Measurements from ENCODE around the gene ECT2L.
"Not testable (repeated sequence)": the region's sequence is repeated elsewhere in the genome, so short reads cannot be mapped to it uniquely, and the experiment has no call there.

Gene ECT2L

GRCh38 chr6:138865480-138866109 lies 69.7 kb downstream of the ECT2L start:
- DNase-seq: no peak

DNA sequence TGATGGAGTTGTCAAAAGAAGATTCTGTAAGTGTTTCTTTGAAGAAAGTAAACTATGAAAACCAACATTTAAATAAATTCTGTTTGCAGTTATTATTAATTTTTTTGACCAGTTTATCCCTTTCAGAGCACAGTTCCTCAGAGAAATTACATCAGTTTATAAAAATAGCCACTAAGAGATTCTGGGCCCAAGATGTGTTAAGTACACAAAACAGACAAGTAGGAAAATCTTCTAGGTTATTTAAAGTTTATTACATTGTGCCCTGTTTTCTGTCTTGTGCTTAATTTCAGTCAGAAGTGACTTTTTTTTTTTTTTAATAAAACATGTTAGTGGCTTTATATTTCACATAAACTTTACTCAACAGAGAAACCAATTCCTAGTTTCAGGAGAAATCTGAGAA lies 72.3 kb downstream of the ECT2L start:
- DNase-seq: no peak

GRCh38 chr6:138869398-138869797 lies 73.5 kb downstream of the ECT2L start:
- no peak for DNase-seq

- DNase-seq: no peak
Measured at GRCh38 chr6:138873191-138873590, 77.3 kb downstream of the ECT2L start.

GRCh38 chr6:138882369-138883017 lies 86.6 kb downstream of the ECT2L start:
- no peak for DNase-seq

DNA sequence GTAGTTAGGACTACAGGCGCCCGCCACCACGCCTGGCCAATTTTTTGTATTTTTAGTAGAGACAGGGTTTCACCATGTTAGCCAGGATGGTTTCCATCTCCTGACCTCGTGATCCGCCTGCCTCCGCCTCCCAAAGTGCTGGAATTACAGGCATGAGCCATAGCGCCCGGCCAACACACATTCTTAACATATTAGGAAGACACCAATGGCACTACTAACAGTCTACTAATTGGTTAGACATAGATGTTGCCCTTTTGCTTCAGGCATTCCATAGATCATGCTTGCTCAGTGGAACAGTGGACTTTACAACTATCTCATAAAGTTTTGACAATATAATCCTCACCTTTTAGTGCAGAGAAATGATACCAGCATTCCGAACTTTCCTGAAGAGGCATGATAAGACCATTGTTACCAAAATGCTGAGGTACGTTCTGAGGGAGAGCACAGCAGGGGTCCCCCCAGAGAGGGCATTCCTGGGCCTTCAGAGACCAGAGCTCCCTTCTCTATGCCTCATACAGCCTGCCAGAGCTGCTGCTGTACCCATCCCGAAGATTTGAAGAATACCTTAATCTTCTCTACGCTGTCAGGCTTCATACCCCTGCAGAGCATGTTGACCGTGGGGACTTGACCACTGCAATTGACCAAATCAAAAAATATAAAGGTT lies 89.4 kb downstream of the ECT2L start:
- no peak for DNase-seq

- DNase-seq: no peak
Measured at GRCh38 chr6:138891255-138891986, 95.5 kb downstream of the ECT2L start.

DNA sequence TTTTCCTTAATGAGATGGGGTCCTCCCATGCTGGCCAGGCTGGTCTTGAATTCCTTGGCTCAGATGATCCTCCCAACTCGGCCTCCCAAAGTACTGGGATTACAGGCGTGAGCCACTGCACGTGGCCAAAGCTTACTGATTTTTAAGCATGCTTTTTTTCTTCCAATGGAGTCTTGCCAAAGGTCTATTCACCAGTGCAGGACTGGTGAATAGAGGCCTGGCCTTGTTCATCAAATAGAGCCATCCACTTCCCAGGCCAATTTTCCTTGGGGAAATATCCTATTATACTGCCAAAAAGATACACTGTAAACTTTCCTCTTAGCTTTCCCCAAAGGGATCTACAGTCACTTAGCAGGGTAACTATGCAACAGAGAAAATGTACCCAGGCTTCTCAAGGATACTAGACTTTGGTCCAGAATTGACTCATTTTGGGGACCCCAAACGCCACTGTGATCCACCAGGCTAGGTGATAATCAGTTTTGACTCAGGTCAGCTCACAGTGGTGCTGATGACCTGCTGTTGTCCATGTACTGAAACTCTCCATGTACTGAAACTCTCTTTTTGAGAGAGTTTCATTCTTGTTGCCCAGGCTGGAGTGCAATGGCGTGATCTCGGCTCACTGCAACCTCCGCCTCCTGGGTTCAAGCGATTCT lies 100.3 kb downstream of the ECT2L start:
- DNase-seq: no peak

GRCh38 chr6:138897031-138897430 lies 101.1 kb downstream of the ECT2L start:
- DNase-seq: no peak

DNA sequence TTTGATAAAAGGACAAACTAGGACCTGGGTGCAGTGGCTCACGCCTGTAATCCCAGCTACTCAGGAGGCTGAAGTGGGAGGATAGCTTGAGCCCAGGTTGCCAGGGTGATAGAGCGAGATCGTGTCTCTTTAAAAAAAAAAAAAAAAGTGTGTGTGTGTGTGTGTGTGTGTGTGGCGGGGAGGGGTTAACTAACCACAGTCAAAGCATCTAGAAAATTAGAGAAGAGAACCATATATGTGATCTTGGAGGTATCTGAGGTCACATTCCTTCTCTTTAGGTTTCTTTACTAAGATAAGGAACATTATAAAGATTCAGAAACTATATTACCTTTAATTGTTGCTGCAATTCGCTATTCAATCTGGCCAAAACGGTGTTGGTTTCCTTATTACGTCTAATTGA lies 111.3 kb downstream of the ECT2L start:
- no peak for DNase-seq

GRCh38 chr6:138909511-138909910 lies 113.6 kb downstream of the ECT2L start:
- no peak for DNase-seq

DNA sequence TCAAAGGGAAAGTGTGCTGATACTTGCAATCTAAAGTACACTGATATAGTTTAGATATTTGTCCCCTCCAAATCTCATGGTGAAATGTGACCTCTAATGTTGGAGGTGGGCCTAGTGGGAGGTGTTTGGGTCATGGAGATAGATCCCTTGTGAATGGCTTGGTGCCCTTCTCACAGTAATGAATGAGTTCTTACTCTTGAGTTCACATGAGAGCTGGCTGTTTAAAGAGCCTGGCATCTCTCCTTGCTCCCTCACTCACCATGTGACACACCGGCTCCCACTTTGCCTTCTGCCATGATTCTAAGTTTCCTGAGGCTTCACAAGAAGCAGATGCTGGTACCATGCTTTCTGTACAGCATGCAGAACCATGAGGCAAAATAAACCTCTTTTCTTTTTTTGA lies 114.1 kb downstream of the ECT2L start:
- no peak for DNase-seq

- no peak for DNase-seq
Measured at GRCh38 chr6:138912308-138912707, 116.4 kb downstream of the ECT2L start.

GRCh38 chr6:138914701-138915100 lies 118.8 kb downstream of the ECT2L start:
- no peak for DNase-seq

GRCh38 chr6:138920906-138921305 lies 125.0 kb downstream of the ECT2L start:
- no peak for DNase-seq

DNA sequence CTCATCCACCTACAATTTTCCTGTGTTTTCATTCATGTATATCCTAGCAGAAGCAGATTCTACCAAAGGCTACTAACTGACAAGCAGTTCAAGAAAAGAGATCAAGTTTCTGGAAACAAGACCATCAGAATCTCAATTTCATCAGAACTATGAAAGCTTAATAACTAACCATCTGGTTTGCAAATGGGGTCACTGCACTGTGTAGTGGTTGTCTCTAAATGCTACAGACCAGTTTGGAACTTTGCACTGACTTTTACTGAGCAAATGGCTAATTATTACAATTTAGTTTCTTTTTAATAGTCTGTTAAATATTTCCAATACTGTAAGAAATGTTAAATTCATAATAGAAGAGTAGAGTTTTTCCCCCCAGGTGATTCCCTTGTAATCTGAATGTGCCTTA lies 127.7 kb downstream of the ECT2L start:
- no peak for DNase-seq

GRCh38 chr6:138925806-138926205 lies 129.9 kb downstream of the ECT2L start:
- no peak for DNase-seq

DNA sequence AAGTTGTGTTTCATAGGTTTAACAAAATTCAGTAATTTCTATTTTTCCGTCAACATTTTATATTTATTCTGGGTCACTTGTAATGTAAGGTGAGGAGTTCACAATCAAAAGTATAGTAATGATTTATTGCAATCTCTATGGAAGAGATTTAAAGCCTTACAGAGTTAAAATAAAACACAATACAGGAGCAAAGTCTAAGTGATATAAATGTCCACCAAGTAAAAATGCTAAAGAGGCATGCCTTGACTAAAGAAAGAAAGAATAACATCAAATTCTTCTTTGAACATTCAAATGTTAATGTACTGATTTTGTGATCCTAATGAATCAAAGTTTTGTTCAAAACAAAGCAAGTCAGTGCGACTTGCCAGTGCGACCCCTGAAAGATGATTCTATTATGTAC lies 130.7 kb downstream of the ECT2L start:
- no peak for DNase-seq

- no peak for DNase-seq
Measured at GRCh38 chr6:138931660-138932059, 135.8 kb downstream of the ECT2L start.

GRCh38 chr6:138936873-138937272 lies 141.0 kb downstream of the ECT2L start:
- DNase-seq: not testable (repeated sequence)

- DNase-seq: no peak
Measured at GRCh38 chr6:138943089-138943625, 147.3 kb downstream of the ECT2L start.

DNA sequence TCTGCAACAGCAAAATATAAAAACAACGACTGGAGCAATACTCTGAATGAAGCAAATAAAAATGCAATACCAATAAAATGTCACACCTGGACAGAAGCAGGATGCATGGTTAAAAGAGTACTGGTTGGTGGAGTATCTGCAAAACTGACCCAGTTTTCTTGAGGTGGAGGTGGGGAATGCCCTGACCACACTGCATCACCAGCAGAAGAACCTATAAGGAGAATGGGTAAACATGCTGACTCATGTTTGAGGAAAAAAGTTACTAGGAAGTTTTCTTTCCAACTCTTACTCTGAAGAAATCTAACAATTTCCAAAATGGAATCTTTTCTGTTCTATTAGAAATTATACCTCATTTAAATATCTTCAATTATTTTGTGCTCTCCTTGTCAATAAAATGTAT lies 148.5 kb downstream of the ECT2L start:
- no peak for DNase-seq

DNA sequence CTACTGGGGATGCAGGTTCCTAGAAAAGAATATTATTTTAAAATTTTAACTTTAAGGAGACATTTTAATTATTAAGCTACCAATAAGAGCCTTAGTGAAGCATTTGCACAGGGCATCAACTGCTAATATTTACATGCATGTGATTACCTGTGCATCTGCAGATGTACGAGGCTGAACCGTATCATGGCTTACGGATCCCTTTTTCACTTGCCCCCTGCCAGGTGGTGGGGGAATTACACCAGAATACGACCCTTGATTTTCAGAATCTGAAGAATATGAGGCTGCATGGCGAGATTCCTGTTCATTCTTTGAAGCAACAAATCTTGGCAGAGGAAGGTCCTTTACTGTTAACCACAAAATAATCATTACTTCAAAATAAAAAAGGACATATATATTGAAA lies 149.5 kb downstream of the ECT2L start:
- no peak for DNase-seq

Data from activated CD4-positive, alpha-beta T cell treated with anti-CD3 and anti-CD28 coated beads for 1 hour (primary cell).